SJSA1 (cell line): ENCODE measurements around the gene NLE1. TPM values are rescaled to one million over a fixed set of nuclear protein-coding genes. Genes with fewer than 3 reads are reported as not detected.
A peak's percentile ranks its signal among the peaks of the same experiment; 100 is the strongest.

Experiments
- DNase-seq, 2 experiments: peaks; one replicate each; pipeline ENCODE4 v3.0.0-alpha.2; 2015 to 2020; ENCODE audit warnings: low spot score in 2 of 2, low read depth in 1 of 2
- H3K27ac ChIP-seq: fragments of 250-450 bp; sonication (Bioruptor Pico); 2 replicates; pipeline ENCODE4 v1.5.1; 2020; ENCODE audit warnings: mild to moderate bottlenecking, moderate library complexity
- H3K27me3 ChIP-seq: fragments of 250-450 bp; sonication (Bioruptor Pico); replicated peaks from 2 replicates; pipeline ENCODE4 v1.5.1; 2020; ENCODE audit warnings: mild to moderate bottlenecking, moderate library complexity
- H3K36me3 ChIP-seq: fragments of 250-450 bp; sonication (Bioruptor Pico); 2 replicates; pipeline ENCODE4 v1.5.1; 2020; ENCODE audit warnings: mild to moderate bottlenecking
- H3K4me1 ChIP-seq: fragments of 250-450 bp; sonication (Bioruptor Pico); replicated peaks from 2 replicates; pipeline ENCODE4 v1.6.1; 2021; ENCODE audit warnings: mild to moderate bottlenecking
- H3K4me3 ChIP-seq: fragments of 250-450 bp; sonication (Bioruptor Pico); 2 replicates; pipeline ENCODE4 v1.5.1; 2020; ENCODE audit warnings: mild to moderate bottlenecking
- H3K9me3 ChIP-seq: fragments of 250-450 bp; sonication (Bioruptor Pico); replicated peaks from 2 replicates; pipeline ENCODE4 v1.5.1; 2020; ENCODE audit warnings: mild to moderate bottlenecking
- total RNA-seq: library from RNA; depleted of rRNA; stranded (reverse); fragments of >200 nt; shearing (Covaris generic); gene quantifications from 2 replicates; pipeline ENCODE4 v1.2.3, GENCODE V29; 2014; rRNA removed

Gene NLE1
- total RNA-seq, 1 experiment from 2014 or later, result 21.3 TPM

- Histone ChIP-seq H3K4me1 (peaks cover 39% of the 10 kb centered on the region), H3K4me3 (no peak overlapping the region), H3K27ac (0 out of 2 replicates have a peak overlapping the region, but pooled peaks have one; percentile 6), H3K9me3 (no peaks in the 10 kb centered on the region), H3K27me3 (no peaks in the 10 kb centered on the region), H3K36me3 (no peaks in the 10 kb centered on the region)
- DNase-seq, result peak; percentile 50 to 72
These were observed 59.9 kb downstream of the NLE1 start for GRCh38 chr17:35082073-35082657.

- Histone ChIP-seq H3K27ac (no peak overlapping the region), H3K9me3 (no peaks in the 10 kb centered on the region), H3K4me3 (no peak overlapping the region), H3K4me1 (peaks cover 39% of the 10 kb centered on the region), H3K36me3 (no peaks in the 10 kb centered on the region), H3K27me3 (no peaks in the 10 kb centered on the region)
- DNase-seq, result no peak
These were observed 60.5 kb downstream of the NLE1 start for GRCh38 chr17:35081638-35082037.

GRCh38 chr17:35080536-35080935 is 61.6 kb downstream of the NLE1 start:
- peaks cover 37% of the 10 kb centered on the region for H3K4me1 ChIP-seq
- no peaks in the 10 kb centered on the region for H3K9me3 ChIP-seq
- no peak for DNase-seq
- H3K27ac ChIP-seq, result no peak overlapping the region
- no peaks in the 10 kb centered on the region for H3K36me3 ChIP-seq
- no peak overlapping the region for H3K4me3 ChIP-seq
- H3K27me3 ChIP-seq, result no peaks in the 10 kb centered on the region

- Histone ChIP-seq H3K9me3 (no peaks in the 10 kb centered on the region), H3K4me3 (no peak overlapping the region), H3K4me1 (peaks cover 36% of the 10 kb centered on the region), H3K27me3 (no peaks in the 10 kb centered on the region), H3K36me3 (no peaks in the 10 kb centered on the region), H3K27ac (no peak overlapping the region)
- DNase-seq, result no peak
These were observed 62.3 kb downstream of the NLE1 start for GRCh38 chr17:35079547-35080423.

Other genes starting within 250 kb of the NLE1 start
- gene CCT6B, start 180.8 kb downstream of the NLE1 start, total RNA-seq, result 0.84 and 1.9 TPM in 2 replicates
- 20.8 and 21.2 TPM in 2 replicates for gene ZNF830, start 180.8 kb downstream of the NLE1 start, total RNA-seq
- gene LIG3, start 161.8 kb downstream of the NLE1 start, total RNA-seq, result 26.0 and 29.0 TPM in 2 replicates
- 8.2 and 25.7 TPM in 2 replicates for gene RFFL, start 78.6 kb downstream of the NLE1 start, total RNA-seq
- gene RAD51D, start 22.4 kb downstream of the NLE1 start, total RNA-seq, result 13.7 and 16.9 TPM in 2 replicates
- gene FNDC8, start 20.7 kb downstream of the NLE1 start, total RNA-seq, result not detected in 2 replicates
- gene UNC45B, start 5.5 kb upstream of the NLE1 start, total RNA-seq, result not detected in 2 replicates
- gene SLC35G3, start 52.1 kb upstream of the NLE1 start, total RNA-seq, result not detected in 2 replicates
- gene SLFN5, start 100.8 kb upstream of the NLE1 start, total RNA-seq, result 12.9 and 20.9 TPM in 2 replicates
- 13.9 and 29.1 TPM in 2 replicates for gene SLFN11, start 231.3 kb upstream of the NLE1 start, total RNA-seq